GM12892 (cell line): ENCODE results near the gene GFRA4.

ENCODE experiments used
- DNase-seq: peaks from one replicate; pipeline ENCODE4 v3.0.0; 2011; ENCODE audit not compliant: insufficient read length
- FAIRE-seq: peaks from 2 replicates; lab custom pipeline; 2011; peaks lifted over from hg19 to GRCh38; lab: Jason Lieb, UNC
- POLR2A ChIP-seq: IDR thresholded peaks from 2 replicates; pipeline ENCODE4 v1.6.1; 2011; ENCODE audit warnings: low read depth, low read length, control low read depth
- POLR2AphosphoS5 ChIP-seq: IDR thresholded peaks from 2 replicates; pipeline ENCODE4 v1.6.1; 2011; ENCODE audit warnings: low read depth, low read length, control low read depth
- TAF1 ChIP-seq: IDR thresholded peaks from 2 replicates; pipeline ENCODE4 v1.6.1; 2011; ENCODE audit warnings: low read depth, mild to moderate bottlenecking, control low read depth, low read length, borderline replicate concordance

GFRA4 gene

DNA sequence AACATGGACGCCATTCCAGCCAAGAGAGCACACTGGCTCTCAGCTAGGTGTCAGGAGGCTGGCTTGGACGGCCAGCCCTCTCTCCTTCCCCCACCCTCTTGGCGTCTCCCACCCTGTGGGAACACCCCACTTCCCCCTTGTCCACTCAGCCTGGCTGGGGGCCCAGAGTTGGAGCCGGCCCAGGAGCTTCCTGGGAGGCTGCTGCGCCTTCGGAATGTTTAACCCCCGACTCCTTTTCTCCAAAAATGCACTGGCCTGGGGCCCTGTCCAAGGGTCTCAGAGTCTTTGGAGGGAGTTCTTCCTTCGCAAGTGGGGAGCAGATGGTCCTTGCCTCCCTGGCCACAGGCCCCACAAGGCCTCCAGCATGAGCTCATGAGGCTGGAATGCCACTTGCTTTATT lies 14.5 kb upstream of the GFRA4 start:
- DNase-seq (no peak), FAIRE-seq (no peak)
- TF ChIP-seq POLR2AphosphoS5 (no peak), TAF1 (no peak), POLR2A (no peak)

DNA sequence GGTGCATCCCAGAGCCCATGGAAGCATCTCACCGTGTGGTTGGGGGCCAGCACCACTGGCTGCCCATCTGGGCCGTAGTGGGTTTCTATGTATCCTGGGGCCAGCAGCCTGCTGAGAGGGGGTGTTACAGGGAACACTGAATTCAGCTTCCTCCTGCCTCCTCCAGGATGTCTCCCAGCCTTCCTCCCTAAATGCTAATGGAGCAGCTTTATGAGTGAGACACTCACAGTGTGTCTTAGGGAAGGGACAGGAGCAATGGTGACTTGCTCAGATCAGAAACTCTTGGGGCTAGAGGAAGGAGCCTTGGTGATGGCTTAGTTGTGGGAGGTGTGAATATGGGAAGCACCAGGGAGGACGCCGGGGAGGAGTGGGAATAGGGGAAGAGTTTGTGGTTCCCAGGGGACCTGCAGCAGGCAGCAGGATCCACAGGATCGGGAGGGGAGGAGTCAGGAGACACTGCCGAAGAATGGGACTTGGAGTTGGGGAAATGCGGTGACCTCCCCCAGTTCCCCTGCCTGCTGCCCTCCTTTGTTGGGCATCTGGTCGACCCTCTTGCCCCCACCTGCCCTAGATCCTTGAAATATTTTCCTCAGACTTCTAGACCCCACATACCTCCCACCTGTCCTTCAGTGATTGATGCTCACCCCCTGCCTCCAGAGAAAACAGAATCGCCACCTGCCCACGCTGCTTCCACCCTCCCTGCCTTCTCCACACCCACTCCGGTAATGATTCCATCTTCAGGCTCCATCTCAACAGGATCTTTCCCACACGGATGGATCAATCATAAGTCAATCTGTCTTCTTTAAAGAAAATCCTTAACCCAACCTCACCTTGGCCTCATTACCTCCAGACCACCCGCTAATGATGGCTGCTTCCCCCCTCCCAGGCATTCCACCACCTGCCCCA lies 12.0 kb upstream of the GFRA4 start:
- FAIRE-seq (no peak), DNase-seq (no peak)
- TF ChIP-seq TAF1 (no peak), POLR2AphosphoS5 (no peak), POLR2A (no peak)

DNA sequence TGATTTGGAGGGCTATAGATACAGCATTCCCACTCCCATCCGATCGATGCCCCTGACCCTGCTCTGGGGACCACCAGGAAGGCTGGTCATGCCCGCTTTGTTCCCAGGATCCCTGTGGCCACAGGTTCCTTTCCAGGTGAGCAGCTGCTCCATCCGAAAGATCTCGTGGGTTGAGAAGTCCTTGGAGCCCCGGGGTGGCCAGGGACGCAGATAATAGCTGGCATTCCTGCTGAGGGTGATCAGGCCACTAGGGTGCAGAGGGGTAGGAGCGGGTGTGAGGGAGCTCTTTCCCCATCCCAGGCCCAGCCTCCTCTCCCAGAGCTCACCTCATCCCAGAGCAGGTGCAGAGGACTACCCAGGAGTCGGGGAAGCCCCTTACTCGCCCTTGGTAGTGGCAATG lies 11.2 kb upstream of the GFRA4 start:
- TF ChIP-seq POLR2AphosphoS5 = no peak
- TF ChIP-seq TAF1 = no peak
- TF ChIP-seq POLR2A = no peak
- DNase-seq = no peak
- FAIRE-seq = no peak

DNA sequence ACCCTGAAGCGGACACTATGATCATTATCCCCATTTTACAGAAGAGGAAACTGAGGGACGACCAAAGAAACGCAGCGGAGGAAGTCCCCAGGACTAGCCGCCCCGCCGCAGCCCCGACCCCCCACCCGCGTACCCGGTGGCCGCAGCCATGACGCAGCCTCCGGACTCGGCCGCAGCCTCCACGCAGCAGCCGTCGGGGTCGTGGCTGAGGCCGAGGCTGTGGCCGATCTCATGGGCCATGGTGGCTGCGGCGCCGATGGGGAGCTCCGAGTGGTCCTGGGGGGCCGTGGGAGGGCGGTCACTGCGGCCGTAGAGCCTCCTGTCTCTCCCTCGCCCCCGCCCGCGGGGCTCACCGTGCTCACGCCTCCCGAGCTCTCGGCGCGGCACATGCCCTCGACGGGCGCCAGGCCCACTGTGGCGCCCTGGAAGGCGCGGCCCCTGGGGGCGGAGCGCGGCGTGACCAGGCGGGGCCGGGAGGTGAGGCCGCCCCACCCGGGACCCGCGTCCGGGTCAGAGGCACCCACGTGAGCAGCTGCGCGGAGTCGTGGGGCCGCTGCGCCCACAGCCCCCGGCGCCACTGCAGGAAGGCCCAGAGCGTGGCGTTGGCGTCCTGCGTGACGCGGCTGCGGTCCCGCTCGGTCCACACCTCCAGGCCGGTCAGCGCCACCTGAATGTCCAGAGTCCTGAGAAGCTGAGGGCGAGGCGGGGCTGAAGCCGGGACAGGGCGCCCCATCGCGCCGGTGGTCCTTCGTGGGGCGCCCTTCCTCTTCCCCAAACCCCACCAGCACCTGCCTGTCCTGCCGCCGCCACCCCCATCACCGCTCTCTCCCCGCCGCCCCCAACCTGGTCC lies 10.2 kb upstream of the GFRA4 start:
- no peak for DNase-seq
- no peak for FAIRE-seq
- TF ChIP-seq POLR2AphosphoS5 = no peak
- no peak for TF ChIP-seq POLR2A
- TF ChIP-seq TAF1 = no peak

DNA sequence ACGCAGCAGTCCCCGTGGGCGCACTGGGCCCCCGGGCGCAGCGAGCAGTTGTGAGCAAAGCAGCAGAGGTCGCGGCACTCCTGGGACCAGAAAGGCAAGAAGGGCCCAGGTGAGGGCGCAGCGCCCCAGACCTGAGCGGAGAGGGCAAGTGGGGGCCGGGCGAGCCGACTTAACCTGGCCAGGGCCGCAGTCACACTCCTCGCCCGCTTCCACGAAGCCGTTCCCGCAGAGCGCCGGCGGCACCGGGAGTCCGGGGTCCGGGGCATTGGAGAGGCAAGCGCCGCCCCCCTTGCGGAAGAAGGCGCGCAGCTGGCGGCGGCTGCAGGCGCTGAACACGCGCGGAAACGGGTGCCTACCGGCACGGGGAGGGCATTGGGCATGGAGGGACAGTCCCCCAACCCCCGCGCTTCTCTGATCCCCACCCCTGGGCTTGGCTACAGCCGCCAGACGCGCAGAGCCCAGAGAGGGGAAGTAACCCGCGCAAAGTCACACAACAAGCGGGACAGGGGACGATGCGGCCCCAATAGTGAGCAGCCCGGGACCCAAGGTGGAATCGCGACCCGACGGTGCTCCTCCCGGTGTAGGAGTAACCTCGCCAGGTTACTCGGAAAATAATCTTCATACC lies 9.5 kb upstream of the GFRA4 start:
- FAIRE-seq (no peak), DNase-seq (no peak)
- no peak for TF ChIP-seq POLR2A
- no peak for TF ChIP-seq TAF1
- TF ChIP-seq POLR2AphosphoS5 = no peak

DNA sequence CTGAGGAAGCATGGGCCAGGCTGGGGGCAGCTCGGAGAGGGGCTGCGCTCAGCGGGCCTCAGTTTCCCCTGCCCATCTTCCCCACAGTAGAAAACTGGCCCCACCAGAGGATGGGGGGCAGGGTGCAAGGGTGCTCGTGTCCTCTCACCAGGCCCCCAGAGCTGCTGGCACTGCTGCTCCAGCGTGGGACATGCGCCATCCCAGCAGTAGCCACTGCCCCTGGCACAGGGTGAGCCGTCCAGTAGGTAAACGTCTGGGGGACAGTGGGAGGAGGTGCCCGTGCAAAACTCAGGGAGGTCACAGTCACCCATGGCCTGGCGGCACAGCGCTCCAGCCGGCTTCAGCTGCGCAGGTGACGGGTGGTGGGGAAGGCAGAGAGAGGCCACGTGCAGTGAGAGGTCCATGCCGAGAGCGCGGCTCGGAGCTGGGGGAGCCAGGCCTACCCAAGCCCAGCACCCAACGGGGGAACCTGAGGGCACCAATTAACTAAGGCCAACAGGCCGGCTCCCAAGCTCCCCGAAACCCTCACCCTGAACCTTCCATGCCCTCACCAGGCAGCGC lies 8.9 kb upstream of the GFRA4 start:
- FAIRE-seq = no peak
- TF ChIP-seq POLR2A = no peak
- no peak for TF ChIP-seq TAF1
- TF ChIP-seq POLR2AphosphoS5 = no peak
- DNase-seq = no peak

DNA sequence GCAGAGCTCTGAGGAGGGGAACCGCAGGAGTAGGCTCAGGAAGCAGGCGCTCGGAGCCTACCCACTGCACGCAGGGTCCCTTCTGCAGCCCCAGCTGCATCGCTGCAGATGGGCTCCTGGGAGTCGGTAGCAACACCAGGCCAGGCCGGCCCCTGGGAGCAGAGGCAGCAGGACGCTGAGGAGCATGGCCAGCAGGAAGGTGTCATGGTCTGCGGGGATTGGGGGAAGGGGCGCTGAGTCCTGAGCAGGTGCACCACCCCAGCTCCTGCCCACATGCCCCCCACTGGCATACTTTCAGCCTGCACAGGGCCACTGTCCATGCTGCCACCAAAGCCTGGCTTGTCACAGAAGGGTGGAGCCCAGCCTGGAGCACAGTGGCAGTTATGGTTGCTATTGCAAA lies 7.7 kb upstream of the GFRA4 start:
- FAIRE-seq (no peak), DNase-seq (no peak)
- TF ChIP-seq POLR2AphosphoS5 (no peak), TAF1 (no peak), POLR2A (no peak)

GRCh38 chr20:3670511-3670910 lies 7.3 kb upstream of the GFRA4 start:
- FAIRE-seq (no peak), DNase-seq (no peak)
- TF ChIP-seq POLR2A (no peak), POLR2AphosphoS5 (no peak), TAF1 (no peak)

DNA sequence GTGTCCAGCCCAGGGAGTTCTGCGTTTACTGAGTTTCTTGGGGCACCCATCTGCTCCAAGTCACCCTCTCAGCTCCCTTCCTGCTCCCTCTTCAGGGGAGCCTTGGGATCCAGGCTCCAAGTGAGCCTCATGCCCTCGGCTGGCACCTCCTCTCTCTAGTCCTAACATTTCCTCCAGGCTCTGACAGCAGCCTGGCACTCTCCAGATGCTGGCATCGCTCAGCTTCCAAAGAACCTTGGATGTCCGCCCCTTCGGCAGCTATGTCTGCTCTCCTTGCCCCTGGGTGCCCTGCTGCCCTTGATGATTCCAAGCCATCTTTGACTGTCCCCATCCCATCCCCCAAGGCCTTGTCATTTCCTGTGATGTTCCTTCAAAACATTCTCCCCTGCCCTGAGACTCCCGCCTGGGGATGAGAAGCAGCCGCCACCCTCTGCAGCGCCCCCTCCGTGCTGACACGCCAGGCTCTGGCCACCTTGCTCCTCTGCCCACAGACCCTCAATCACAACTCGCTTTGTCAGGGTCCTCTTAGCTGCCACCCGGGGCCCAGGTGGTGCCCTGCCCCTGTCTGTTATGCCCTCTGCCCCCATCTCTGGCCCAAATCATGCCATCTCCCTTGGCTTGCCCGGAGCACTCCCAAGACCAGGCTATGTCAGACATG lies 6.6 kb upstream of the GFRA4 start:
- FAIRE-seq = no peak
- no peak for DNase-seq
- no peak for TF ChIP-seq POLR2AphosphoS5
- no peak for TF ChIP-seq POLR2A
- no peak for TF ChIP-seq TAF1

DNA sequence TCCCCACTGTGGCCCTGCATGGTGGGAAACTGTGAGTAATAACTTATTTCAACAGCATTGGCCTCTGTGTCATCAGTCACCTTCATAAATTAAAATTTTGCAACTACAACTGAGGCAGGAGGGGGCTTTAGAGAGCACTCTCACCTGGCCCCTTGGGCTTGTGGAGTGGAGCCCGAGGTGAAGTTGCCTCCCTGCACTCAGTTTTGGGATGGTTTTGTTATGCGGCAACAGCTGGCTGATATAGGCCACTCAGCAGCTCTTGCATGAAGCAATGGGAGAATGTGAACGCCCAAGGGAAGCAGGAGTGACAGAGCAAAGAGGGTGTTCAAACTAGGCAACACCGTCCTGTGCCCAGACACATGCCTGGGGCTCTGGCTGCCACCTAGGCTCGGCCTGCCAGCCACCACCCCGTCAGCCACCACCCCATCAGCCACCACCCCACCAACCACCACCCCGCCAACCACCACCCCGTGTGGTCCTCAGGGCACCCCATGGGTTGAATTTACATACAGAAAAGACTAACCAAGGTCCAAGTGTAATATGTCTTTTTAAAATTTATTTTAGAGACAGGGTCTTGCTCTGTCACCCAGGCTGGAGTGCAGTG lies 4.3 kb upstream of the GFRA4 start:
- TF ChIP-seq TAF1 (no peak), POLR2A (no peak), POLR2AphosphoS5 (no peak)
- DNase-seq = no peak
- no peak for FAIRE-seq

- DNase-seq (no peak), FAIRE-seq (peak; percentile 9)
- TF ChIP-seq POLR2A (no peak), POLR2AphosphoS5 (no peak), TAF1 (no peak)
These were observed 659 bp upstream of the GFRA4 start for GRCh38 chr20:3663858-3664257.
